Activated naive CD8-positive, alpha-beta T cell treated with anti-CD3 and anti-CD28 coated beads, Interleukin-2, amount 50 U/mL, for 24 hours (primary cell): ENCODE measurements around the gene LARGE2.
"Not testable (repeated sequence)": the region's sequence is repeated elsewhere in the genome, so short reads cannot be mapped to it uniquely, and the experiment has no call there.

Experiments
- ATAC-seq: fragments of 150-1000 bp; cut with Tn5 transposase; one replicate; pipeline ENCODE4 v1.10.0; 2021
- DNase-seq: peaks from one replicate; pipeline ENCODE4 v3.0.0; 2021
- H3K27ac Mint-ChIP-seq: one replicate; pipeline ENCODE4 v1.8.0; 2021; ENCODE audit warnings: mild to moderate bottlenecking, mixed read lengths
- H3K27me3 Mint-ChIP-seq: one replicate; pipeline ENCODE4 v1.8.0; 2021; ENCODE audit warnings: mixed read lengths
- H3K36me3 Mint-ChIP-seq: one replicate; pipeline ENCODE4 v1.8.0; 2021; ENCODE audit warnings: low read depth, mixed read lengths
- H3K4me1 Mint-ChIP-seq: one replicate; pipeline ENCODE4 v1.8.0; 2021; ENCODE audit warnings: mixed read lengths
- H3K4me3 Mint-ChIP-seq: one replicate; pipeline ENCODE4 v1.8.0; 2021; ENCODE audit warnings: mild to moderate bottlenecking, moderate library complexity, mixed read lengths
- H3K9me3 Mint-ChIP-seq: one replicate; pipeline ENCODE4 v1.8.0; 2021; ENCODE audit warnings: mixed read lengths

The LARGE2 gene

DNA sequence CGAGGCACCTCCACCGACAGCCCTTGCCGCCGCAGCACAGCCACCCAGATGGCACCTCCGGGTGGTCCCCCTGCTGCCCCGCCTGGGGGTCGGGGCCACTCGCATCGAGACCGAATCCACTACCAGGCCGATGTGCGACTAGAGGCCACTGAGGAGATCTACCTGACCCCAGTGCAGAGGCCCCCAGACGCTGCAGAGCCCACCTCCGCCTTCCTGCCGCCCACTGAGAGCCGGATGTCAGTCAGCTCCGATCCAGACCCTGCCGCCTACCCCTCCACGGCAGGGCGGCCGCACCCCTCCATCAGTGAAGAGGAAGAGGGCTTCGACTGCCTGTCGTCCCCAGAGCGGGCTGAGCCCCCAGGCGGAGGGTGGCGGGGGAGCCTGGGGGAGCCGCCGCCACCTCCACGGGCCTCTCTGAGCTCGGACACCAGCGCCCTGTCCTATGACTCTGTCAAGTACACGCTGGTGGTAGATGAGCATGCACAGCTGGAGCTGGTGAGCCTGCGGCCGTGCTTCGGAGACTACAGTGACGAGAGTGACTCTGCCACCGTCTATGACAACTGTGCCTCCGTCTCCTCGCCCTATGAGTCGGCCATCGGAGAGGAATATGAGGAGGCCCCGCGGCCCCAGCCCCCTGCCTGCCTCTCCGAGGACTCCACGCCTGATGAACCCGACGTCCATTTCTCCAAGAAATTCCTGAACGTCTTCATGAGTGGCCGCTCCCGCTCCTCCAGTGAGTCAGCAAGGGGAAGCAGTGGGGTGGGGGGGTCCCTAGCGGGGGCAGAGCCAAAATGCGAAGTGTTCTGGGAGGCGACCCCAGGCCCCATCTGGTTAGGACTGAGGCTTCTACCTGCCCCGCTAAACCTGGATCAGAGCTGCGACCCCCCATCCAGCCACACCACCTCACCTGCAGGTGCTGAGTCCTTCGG lies 19.7 kb upstream of the LARGE2 start:
- ATAC-seq = no peak
- Mint-ChIP-seq H3K36me3 (no peaks in the 10 kb centered on the region), H3K9me3 (no peaks in the 10 kb centered on the region), H3K4me1 (peaks cover 10% of the 10 kb centered on the region), H3K4me3 (no peak overlapping the region), H3K27ac (no peak overlapping the region), H3K27me3 (peaks cover 14% of the 10 kb centered on the region)
- no peak for DNase-seq

DNA sequence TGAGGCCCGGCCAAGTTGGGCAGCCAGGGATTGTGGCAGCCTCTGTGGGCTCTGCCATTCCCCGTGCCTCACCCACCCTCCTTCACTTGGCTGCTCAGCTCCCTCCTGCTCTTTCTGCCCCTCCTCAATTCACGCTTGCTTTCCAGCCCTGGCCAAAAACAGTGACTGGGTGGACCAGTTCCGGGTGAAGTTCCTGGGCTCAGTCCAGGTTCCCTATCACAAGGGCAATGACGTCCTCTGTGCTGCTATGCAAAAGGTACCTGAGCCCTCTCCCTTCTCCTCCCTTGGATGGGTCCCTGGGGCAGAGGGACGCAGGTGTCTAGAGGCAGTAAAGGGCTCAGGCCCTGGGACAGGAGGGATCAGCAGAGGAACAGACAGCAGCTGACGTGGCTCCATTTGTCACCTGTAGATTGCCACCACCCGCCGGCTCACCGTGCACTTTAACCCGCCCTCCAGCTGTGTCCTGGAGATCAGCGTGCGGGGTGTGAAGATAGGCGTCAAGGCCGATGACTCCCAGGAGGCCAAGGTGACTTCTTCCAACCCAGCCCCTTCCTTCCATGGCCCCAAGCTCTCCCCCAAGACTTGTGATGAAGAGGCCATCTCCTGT lies 18.0 kb upstream of the LARGE2 start:
- Mint-ChIP-seq H3K4me3 (no peak overlapping the region), H3K27ac (no peak overlapping the region), H3K9me3 (no peaks in the 10 kb centered on the region), H3K36me3 (no peaks in the 10 kb centered on the region), H3K27me3 (peaks cover 7% of the 10 kb centered on the region), H3K4me1 (peaks cover 7% of the 10 kb centered on the region)
- no peak for DNase-seq
- no peak for ATAC-seq

DNA sequence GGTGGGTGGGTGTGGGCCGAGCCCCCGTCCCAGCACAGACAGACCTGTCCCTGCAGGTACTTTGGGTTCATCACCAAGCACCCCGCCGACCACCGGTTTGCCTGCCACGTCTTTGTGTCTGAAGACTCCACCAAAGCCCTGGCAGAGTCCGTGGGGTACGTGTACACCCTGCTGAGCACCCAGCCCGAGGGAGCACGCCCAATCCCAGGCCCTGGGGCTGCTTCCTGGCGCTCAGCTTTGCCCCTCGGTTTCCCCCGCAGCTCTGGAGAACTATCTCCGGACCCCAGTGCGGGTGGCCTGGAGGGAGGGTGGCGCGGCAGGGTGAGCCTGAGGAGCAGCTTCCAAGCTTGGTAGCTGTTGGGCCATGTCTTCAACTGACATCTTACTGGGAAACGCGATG lies 17.4 kb upstream of the LARGE2 start:
- H3K36me3 Mint-ChIP-seq = no peaks in the 10 kb centered on the region
- ATAC-seq = no peak
- H3K27me3 Mint-ChIP-seq = peaks cover 7% of the 10 kb centered on the region
- H3K4me3 Mint-ChIP-seq = no peak overlapping the region
- H3K27ac Mint-ChIP-seq = no peak overlapping the region
- H3K9me3 Mint-ChIP-seq = no peaks in the 10 kb centered on the region
- no peak for DNase-seq
- H3K4me1 Mint-ChIP-seq = peaks cover 7% of the 10 kb centered on the region

DNA sequence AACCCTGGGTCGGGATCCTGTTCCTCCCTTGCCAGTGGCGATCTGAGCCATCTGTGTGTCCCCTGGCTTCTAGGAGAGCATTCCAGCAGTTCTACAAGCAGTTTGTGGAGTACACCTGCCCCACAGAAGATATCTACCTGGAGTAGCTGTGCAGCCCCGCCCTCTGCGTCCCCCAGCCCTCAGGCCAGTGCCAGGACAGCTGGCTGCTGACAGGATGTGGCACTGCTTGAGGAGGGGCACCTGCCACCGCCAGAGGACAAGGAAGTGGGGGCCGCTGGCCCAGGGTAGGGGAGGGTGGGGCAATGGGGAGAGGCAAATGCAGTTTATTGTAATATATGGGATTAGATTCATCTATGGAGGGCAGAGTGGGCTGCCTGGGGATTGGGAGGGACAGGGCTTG lies 16.9 kb upstream of the LARGE2 start:
- H3K27me3 Mint-ChIP-seq, H3K4me1 Mint-ChIP-seq, H3K36me3 Mint-ChIP-seq, H3K9me3 Mint-ChIP-seq, H3K27ac Mint-ChIP-seq, ATAC-seq, H3K4me3 Mint-ChIP-seq, DNase-seq: not testable (repeated sequence)

DNA sequence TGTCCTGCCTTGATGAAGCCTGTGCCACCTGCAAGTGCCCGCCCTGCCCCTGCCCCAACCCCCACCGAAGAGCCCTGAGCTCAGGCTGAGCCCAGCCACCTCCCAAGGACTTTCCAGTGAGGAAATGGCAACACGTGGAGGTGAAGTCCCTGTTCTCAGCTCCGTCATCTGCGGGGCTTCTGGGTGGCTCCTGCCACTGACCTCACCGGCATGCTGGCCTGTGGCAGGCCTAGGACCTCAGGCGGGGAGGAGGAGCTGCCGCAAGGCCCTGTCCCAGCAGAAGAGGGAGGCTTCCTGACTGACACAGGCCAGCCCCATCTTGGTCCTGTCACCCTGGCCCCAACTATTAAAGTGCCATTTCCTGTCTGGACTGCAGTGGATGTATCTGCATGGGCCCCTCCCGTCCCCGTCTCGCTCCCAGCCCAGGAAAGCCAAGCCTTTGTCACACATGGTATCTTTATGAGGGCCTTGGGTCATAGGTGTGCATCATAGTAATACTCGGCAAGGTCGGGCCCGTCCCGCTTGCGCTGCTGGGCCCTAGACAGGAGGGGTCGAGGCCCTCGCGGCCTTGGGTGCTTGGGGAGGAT lies 16.3 kb upstream of the LARGE2 start:
- Mint-ChIP-seq H3K9me3 (no peaks in the 10 kb centered on the region), H3K27ac (no peak overlapping the region), H3K4me1 (peaks cover 7% of the 10 kb centered on the region)

DNA sequence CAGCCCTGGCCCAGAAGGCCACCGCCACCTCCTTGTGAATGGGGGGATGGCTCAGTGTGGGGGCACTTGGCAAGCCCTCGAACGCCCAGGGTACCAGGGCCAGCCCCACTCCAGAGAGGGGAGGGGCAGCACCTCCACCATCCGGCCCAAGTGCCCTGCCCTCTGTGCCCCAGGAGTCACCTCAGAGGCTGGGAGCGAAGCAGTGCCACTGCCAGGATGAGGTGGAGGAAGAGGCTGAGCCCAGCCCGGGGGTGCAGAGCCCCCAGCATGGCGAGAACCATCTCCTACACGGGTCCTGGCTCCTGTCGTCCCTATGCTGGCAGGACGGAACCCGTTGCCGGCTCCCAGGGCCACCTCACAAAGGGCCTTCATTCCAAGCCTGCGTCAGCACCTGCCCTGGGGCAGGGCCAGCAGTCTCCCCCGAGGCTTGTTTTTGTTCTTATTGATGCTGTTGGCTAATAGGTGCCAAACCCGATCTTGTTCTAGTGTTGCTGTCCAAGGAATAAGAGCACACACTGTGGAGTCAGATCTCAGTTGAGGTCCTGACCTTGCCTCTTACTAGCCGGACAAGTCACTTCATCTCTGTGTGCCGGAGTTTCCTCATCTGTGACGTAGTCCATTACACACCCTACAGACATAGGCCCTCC lies 15.4 kb upstream of the LARGE2 start, which contains the start of gene FREY1:
Gene FREY1, minus strand, starts transcription at position 307 of the 647 bp plus-strand sequence. Its CDS starts 26 bp downstream, at position 281.
- H3K27me3 Mint-ChIP-seq = no peaks in the 10 kb centered on the region
- no peak within 1 kb of the TSS for H3K4me3 Mint-ChIP-seq
- H3K27ac Mint-ChIP-seq = no peak within 1 kb of the TSS
- DNase-seq (no peak), ATAC-seq (no peak)
- peaks cover 5% of the 10 kb centered on the region for H3K36me3 Mint-ChIP-seq
- H3K9me3 Mint-ChIP-seq = no peaks in the 10 kb centered on the region
- peaks cover 7% of the 10 kb centered on the region for H3K4me1 Mint-ChIP-seq

More for the DNA sequence above, 16.3 kb upstream of the LARGE2 start:
- H3K4me3 Mint-ChIP-seq = no peak overlapping the region
- DNase-seq = no peak
- no peak for ATAC-seq
- peaks cover 1% of the 10 kb centered on the region for H3K36me3 Mint-ChIP-seq
- no peaks in the 10 kb centered on the region for H3K27me3 Mint-ChIP-seq

DNA sequence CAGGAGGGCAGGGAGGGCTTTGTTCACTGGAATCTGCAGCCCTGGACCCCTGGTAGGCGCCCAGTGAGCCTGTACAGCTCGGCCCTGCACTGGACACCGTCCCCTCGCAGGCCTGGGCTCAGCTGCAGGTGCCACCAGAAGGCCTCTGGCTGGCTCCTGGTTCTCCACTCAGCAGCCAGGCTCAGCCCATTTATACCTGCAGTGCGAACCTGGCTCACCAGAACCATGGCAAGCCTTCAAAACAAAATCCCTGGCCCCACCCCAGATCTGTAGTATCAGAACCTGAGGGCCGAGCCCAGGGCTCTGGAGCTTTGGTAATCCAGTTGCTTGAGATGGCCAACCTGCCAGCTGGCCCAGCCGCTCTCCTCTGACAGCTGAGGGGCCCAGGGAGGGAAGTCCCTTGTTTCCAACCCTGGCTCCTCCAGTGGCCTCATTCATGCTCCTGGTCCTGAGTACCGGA lies 14.5 kb upstream of the LARGE2 start:
- no peak overlapping the region for H3K27ac Mint-ChIP-seq
- ATAC-seq = no peak

DNA sequence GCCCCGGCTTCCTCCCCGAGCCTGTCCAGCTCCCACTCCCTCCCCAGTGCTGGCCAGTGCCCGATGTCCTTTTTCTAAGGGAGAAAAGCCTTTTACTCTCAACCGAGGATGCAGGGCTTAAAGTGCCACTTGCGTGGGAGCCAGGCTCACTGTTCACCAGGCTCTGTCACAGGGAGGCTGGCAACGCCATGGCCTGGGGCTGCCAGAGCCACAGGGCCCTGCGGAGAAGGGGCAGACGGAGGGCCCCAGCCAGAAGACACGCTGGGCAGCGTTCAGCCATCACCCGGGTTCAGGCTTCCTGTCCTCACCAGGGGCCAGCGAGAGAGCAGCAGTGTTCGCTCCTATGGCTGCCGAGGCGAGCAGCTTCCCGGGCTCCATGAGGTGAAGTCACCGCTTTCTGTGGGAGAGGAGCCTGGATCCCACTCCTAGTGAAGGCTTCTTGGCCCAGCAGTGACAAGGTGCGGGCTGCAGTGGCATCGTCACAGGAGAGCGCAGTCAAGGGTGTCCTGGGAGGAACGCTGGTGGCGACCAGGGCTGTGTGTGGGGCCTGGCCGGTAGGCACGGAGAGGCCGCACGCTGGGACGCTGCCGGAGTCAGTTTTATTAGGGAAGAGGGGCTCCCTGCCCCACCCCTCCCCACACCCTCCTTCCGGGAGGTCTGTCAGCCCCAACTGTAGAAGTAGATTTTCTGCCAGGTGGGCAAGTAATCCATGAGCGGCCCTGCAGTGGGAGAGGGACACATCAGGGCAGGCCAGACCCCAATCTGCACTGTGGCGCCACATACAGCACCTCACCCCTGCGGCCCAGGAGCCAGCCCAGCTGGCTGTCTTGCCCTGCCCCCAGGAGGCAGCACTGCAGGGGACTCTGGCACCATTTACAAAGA lies 12.6 kb upstream of the LARGE2 start:
- Mint-ChIP-seq H3K9me3 (no peaks in the 10 kb centered on the region), H3K4me3 (no peak overlapping the region), H3K27me3 (no peaks in the 10 kb centered on the region), H3K27ac (no peak overlapping the region), H3K4me1 (peaks cover 9% of the 10 kb centered on the region), H3K36me3 (peaks cover 7% of the 10 kb centered on the region)
- no peak for ATAC-seq
- DNase-seq = no peak

More for the DNA sequence above, 14.5 kb upstream of the LARGE2 start:
- Mint-ChIP-seq H3K27me3 (no peaks in the 10 kb centered on the region), H3K4me3 (no peak overlapping the region), H3K9me3 (no peaks in the 10 kb centered on the region), H3K4me1 (peaks cover 7% of the 10 kb centered on the region), H3K36me3 (peaks cover 5% of the 10 kb centered on the region)
- DNase-seq = no peak

DNA sequence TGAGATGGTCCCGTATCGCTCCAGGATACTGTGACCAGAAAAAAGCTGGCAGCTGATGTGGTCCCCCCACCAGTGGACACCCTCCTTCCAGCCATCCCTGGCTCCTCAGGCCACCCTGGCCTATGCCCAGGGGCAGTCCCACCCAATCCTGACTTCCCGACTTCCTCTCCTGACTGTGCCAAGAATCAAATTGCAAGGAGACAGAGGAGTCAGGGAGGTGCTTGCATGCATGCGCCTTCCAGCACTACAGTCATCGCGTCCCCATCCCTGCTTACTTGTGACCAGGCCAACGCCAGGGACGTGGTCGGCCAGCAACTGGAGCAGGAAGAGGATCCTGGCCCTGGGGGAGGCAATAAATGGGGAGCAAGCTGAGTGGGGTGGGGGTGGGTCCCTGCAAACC lies 11.8 kb upstream of the LARGE2 start:
- Mint-ChIP-seq H3K9me3 (no peaks in the 10 kb centered on the region), H3K27ac (no peak overlapping the region), H3K4me1 (peaks cover 8% of the 10 kb centered on the region), H3K36me3 (peaks cover 7% of the 10 kb centered on the region), H3K27me3 (no peaks in the 10 kb centered on the region), H3K4me3 (no peak overlapping the region)
- ATAC-seq (no peak), DNase-seq (no peak)

DNA sequence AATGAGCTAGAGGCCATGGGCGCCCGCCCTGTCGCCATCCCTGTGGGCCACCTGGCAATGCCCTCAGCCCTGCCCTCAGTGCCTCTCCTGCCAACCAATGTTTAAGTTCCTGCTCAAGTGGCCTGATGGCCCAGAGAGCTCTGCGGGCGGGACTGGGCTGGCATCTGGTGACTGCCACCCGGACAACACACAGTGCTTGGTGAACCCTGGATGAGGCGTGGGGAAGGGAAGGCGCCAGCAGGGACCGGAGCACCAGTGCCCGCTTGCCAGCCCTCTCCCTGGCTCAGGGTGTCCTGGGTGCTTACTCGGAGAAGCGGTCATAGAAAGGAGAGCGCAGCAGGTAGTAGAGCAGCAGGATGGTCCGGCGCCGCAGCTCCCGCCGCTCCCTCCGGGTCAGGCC lies 8.9 kb upstream of the LARGE2 start:
- Mint-ChIP-seq H3K36me3 (peaks cover 12% of the 10 kb centered on the region), H3K9me3 (no peaks in the 10 kb centered on the region), H3K27me3 (no peaks in the 10 kb centered on the region), H3K4me1 (peaks cover 22% of the 10 kb centered on the region), H3K4me3 (no peak overlapping the region), H3K27ac (no peak overlapping the region)
- ATAC-seq = no peak
- no peak for DNase-seq

DNA sequence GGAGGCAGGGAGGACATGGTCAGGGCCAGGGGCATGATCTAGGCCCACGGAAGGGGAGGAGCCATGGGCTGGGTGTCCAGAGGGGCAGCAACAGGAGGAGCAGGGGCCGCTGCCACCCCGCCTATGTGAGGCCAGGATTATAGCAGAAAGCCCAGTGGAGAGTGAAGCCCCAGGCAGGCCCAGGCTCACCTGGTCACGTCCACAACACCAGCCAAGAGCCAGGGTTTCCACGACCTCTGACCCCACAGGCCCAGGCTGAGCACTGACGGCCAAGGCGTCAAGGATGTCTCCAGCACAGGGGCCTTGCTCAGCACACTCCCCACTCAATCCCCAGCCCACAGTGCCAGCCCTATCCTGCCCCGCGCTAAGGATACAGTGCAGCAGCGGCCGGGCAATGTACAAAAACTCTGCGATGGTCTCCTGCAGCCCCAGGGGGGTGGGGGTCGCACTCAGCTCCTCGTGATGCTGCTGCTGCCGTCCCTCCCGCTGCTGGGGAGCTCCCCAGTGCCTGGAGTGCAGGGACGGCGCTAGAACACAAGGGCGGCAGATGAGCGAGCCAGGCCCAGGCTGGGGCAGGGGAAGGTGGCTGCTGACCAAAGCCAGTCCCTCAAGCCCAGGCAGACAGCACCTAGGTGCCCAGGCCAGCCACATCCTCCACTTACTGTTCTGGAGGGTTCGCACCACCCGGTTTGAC lies 8.4 kb upstream of the LARGE2 start:
- Mint-ChIP-seq H3K36me3 (peaks cover 12% of the 10 kb centered on the region), H3K27ac (no peak overlapping the region), H3K4me1 (peaks cover 28% of the 10 kb centered on the region), H3K4me3 (no peak overlapping the region), H3K27me3 (no peaks in the 10 kb centered on the region), H3K9me3 (no peaks in the 10 kb centered on the region)
- DNase-seq (no peak), ATAC-seq (no peak)

DNA sequence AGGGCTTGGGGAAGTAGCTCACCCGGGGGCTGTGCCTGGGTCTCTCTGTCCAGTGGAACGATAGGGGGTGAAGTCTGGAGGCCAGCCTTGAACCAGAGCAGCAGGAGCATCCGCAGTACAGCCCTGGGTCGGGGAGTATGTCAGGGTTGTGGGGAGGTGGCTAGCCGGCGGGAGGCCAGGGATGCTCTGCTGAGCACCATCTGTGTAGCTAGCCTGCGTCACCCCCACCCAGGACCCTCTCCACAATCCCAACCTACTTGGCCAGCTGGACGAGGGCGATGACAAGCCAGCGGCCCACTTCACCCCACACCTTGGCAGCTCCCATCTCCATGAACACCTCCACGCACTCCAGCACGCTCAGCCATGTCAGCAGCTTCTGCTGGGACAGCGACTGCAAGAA lies 7.0 kb upstream of the LARGE2 start:
- H3K27ac Mint-ChIP-seq = no peak overlapping the region
- no peaks in the 10 kb centered on the region for H3K9me3 Mint-ChIP-seq
- ATAC-seq (no peak), DNase-seq (no peak)
- no peaks in the 10 kb centered on the region for H3K27me3 Mint-ChIP-seq
- H3K4me3 Mint-ChIP-seq = no peak overlapping the region
- peaks cover 12% of the 10 kb centered on the region for H3K36me3 Mint-ChIP-seq
- H3K4me1 Mint-ChIP-seq = peaks cover 31% of the 10 kb centered on the region

DNA sequence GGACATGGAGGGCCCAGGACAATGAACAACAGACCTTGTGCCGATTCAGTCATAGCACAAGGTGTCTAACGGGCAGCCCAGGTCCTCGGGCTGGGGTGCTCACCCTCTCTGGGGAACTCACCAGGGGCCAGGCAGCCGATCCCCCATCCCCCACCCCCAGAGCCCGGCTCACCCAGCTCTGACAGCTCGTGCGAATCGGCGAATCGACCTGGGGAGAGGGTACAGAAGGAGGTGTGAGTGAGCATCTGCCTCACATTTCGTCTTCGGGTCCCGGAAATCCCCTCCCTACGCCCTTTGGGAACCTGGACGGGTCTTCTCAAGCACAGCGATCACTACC lies 5.2 kb upstream of the LARGE2 start:
- Mint-ChIP-seq H3K27me3 (peaks cover 4% of the 10 kb centered on the region), H3K36me3 (peaks cover 7% of the 10 kb centered on the region), H3K9me3 (no peaks in the 10 kb centered on the region), H3K4me1 (peaks cover 34% of the 10 kb centered on the region), H3K4me3 (peak overlapping the region; percentile 94), H3K27ac (peak overlapping the region; percentile 95)
- no peak for ATAC-seq
- peak; percentile 26 for DNase-seq
